OCI-M1 (cell line): ENCODE results near the gene MGAT5.

Source experiments
- DNase-seq: peaks from one replicate; lab custom pipeline; 2025; lab: John Stamatoyannopoulos, UW

The MGAT5 gene

GRCh38 chr2:134367213-134367612 is 113.3 kb downstream of the MGAT5 start:
- no peak for DNase-seq

- DNase-seq: peak; percentile 30
Measured at GRCh38 chr2:134368009-134368817, 114.3 kb downstream of the MGAT5 start.

GRCh38 chr2:134369220-134369902 is 115.5 kb downstream of the MGAT5 start:
- no peak for DNase-seq

GRCh38 chr2:134370655-134371445 is 117.0 kb downstream of the MGAT5 start:
- DNase-seq: no peak

GRCh38 chr2:134372141-134372540 is 118.3 kb downstream of the MGAT5 start:
- DNase-seq: no peak

- DNase-seq: no peak
Measured at GRCh38 chr2:134372611-134373131, 118.8 kb downstream of the MGAT5 start.

GRCh38 chr2:134375935-134376334 is 122.1 kb downstream of the MGAT5 start:
- DNase-seq: no peak

GRCh38 chr2:134377730-134378129 is 123.9 kb downstream of the MGAT5 start:
- DNase-seq: no peak

- DNase-seq: no peak
Measured at GRCh38 chr2:134379293-134379692, 125.4 kb downstream of the MGAT5 start.

- DNase-seq: no peak
Measured at GRCh38 chr2:134379722-134380121, 125.8 kb downstream of the MGAT5 start.

GRCh38 chr2:134381141-134381540 is 127.3 kb downstream of the MGAT5 start:
- no peak for DNase-seq

GRCh38 chr2:134384131-134384530 is 130.3 kb downstream of the MGAT5 start:
- DNase-seq: no peak

- no peak for DNase-seq
Measured at GRCh38 chr2:134385195-134385594, 131.3 kb downstream of the MGAT5 start.

GRCh38 chr2:134386310-134386709 is 132.4 kb downstream of the MGAT5 start:
- DNase-seq: no peak

- DNase-seq: no peak
Measured at GRCh38 chr2:134389381-134389780, 135.5 kb downstream of the MGAT5 start.

GRCh38 chr2:134391751-134392160 is 137.9 kb downstream of the MGAT5 start:
- no peak for DNase-seq

- no peak for DNase-seq
Measured at GRCh38 chr2:134392442-134393074, 138.7 kb downstream of the MGAT5 start.

- DNase-seq: no peak
Measured at GRCh38 chr2:134393075-134393461, 139.2 kb downstream of the MGAT5 start.

- DNase-seq: peak; percentile 26
Measured at GRCh38 chr2:134395779-134396178, 141.9 kb downstream of the MGAT5 start.

- no peak for DNase-seq
Measured at GRCh38 chr2:134396493-134396892, 142.6 kb downstream of the MGAT5 start.

GRCh38 chr2:134397146-134397896 is 143.4 kb downstream of the MGAT5 start:
- DNase-seq: no peak
